CD4-positive, CD25-positive, alpha-beta regulatory T cell (primary cell): ENCODE results near the gene CLPX. TPM values are rescaled to one million over a fixed set of nuclear protein-coding genes. Genes with fewer than 3 reads are reported as not detected.
"Not testable (repeated sequence)": the region's sequence is repeated elsewhere in the genome, so short reads cannot be mapped to it uniquely, and the experiment has no call there.

Source experiments
- ATAC-seq, 2 donors: fragments of 150-1000 bp; cut with Tn5 transposase; one replicate each; pipeline ENCODE4 v1.10.0; 2021; ENCODE audit warnings: low read depth in 2 of 2, moderate number of reproducible peaks in 2 of 2, moderate library complexity in 1 of 2
- DNase-seq, 3 donors: peaks; one replicate each; pipeline versions ENCODE4 v3.0.0 to v3.0.0-alpha.2; 2012 to 2022; ENCODE audit warnings: mixed read lengths in 1 of 3
- H3K27ac ChIP-seq: one replicate; pipeline ENCODE4 v1.7.0; 2013; ENCODE audit warnings: mild to moderate bottlenecking, low read length; ENCODE audit not compliant: insufficient read depth, poor library complexity, severe bottlenecking
- H3K27me3 ChIP-seq: one replicate; pipeline ENCODE4 v1.7.0; 2013; ENCODE audit warnings: low read length; ENCODE audit not compliant: control insufficient read depth, insufficient read depth
- H3K36me3 ChIP-seq: one replicate; pipeline ENCODE4 v1.7.0; 2013; ENCODE audit warnings: mild to moderate bottlenecking, low read length, moderate library complexity; ENCODE audit not compliant: control insufficient read depth, insufficient read depth
- H3K4me1 ChIP-seq: 2 replicates; pipeline ENCODE4 v1.7.0; 2013; ENCODE audit warnings: mild to moderate bottlenecking, low read length; ENCODE audit not compliant: insufficient read depth, control insufficient read depth, poor library complexity, severe bottlenecking
- H3K4me3 ChIP-seq: one replicate; pipeline ENCODE4 v1.7.0; 2013; ENCODE audit warnings: low read depth, mild to moderate bottlenecking, low read length, moderate library complexity
- H3K9me3 ChIP-seq, 2 experiments: 1 replicate in 1 of 2; 2 replicates in 1 of 2; pipeline ENCODE4 v1.7.0; 2013; ENCODE audit warnings: low read length in 2 of 2, mild to moderate bottlenecking in 1 of 2, moderate library complexity in 1 of 2; ENCODE audit not compliant: control insufficient read depth in 2 of 2
- H3K27ac Mint-ChIP-seq, 3 donors: one replicate each; pipeline ENCODE4 v1.8.0; 2020 to 2022; ENCODE audit warnings: mild to moderate bottlenecking in 3 of 3, mixed read lengths in 3 of 3, moderate library complexity in 2 of 3
- H3K27me3 Mint-ChIP-seq: one replicate; pipeline ENCODE4 v1.8.0; 2022; ENCODE audit warnings: mild to moderate bottlenecking, mixed read lengths
- H3K36me3 Mint-ChIP-seq: one replicate; pipeline ENCODE4 v1.8.0; 2020; ENCODE audit warnings: mixed read lengths
- H3K4me1 Mint-ChIP-seq, 4 donors: one replicate each; pipeline ENCODE4 v1.8.0; 2020 to 2022; ENCODE audit warnings: mixed read lengths in 4 of 4, mild to moderate bottlenecking in 1 of 4
- H3K4me3 Mint-ChIP-seq, 4 donors: one replicate each; pipeline ENCODE4 v1.8.0; 2020 to 2022; ENCODE audit warnings: mild to moderate bottlenecking in 4 of 4, mixed read lengths in 4 of 4, moderate library complexity in 3 of 4
- H3K9me3 Mint-ChIP-seq, 7 donors: one replicate each; pipeline ENCODE4 v1.8.0; 2020 to 2022; ENCODE audit warnings: mixed read lengths in 7 of 7, mild to moderate bottlenecking in 3 of 7, moderate library complexity in 2 of 7
- polyA plus RNA-seq, 4 donors: library from polyadenylated mRNA; unstranded; fragments of 300-500 nt; fragmentation: Illumina TruSeq; gene quantifications; one replicate each; pipeline ENCODE4 v1.2.3, GENCODE V29; 2021
- total RNA-seq: library from RNA; stranded (reverse); gene quantifications from one replicate; pipeline ENCODE4 v1.2.3, GENCODE V29; 2022

The CLPX gene
- total and polyA plus RNA-seq, 5 donors from 2014 or later = 31.2 to 39.8 (median 36.4) TPM

DNA sequence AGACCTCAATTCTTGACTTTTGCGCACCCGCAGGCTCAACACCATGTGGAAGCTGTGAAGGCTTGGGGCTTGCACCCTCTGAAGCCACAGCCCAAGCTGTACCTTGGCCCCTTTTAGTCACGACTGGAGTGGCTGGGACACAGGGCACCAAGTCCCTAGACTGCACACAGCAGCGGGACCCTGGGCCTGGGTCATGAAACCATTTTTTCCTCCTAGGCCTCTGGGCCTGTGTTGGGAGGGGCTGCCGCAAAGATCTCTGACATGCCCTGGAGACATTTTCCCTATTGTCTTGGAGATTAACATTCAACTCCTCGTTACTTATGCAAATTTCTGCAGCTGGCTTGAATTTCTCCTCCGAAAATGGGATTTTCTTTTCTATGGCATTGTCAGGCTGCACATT, 48.1 kb downstream of the CLPX start:
- H3K36me3 ChIP-seq, H3K27me3 ChIP-seq, H3K4me3 Mint-ChIP-seq, H3K27me3 Mint-ChIP-seq, H3K9me3 ChIP-seq, H3K36me3 Mint-ChIP-seq, H3K4me3 ChIP-seq, H3K27ac ChIP-seq, H3K9me3 Mint-ChIP-seq, ATAC-seq, DNase-seq: not testable (repeated sequence)
- Mint-ChIP-seq H3K27ac (peak overlapping the region in 1 of 3 donors; percentile 10), H3K4me1 (peaks cover 4 to 15% (median 8%) of the 10 kb centered on the region in 4 donors)
- H3K4me1 ChIP-seq = peaks cover 14% of the 10 kb centered on the region

DNA sequence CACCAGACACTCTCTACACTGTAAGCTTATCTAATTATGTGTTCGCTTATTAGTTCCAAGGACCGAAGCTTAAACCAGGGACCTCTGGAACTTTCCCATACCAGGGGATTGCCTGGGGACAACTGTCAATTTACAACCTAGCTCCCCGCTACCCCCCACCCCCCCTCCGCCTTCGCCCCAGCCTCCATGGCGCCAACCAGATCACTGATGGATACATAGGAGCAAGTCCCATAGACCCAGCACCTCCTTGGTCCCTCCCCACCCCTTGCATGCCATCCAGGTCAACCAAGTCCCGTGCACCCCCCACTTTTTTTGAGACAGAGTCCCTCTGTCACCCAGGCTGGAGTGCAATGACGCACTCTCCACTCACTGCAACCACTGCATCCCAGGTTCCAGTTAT, 50.6 kb downstream of the CLPX start:
- Mint-ChIP-seq H3K36me3 (peaks cover 18% of the 10 kb centered on the region), H3K27ac (peak overlapping the region; percentile 70 to 96 (median 93)), H3K4me1 (peaks cover 14 to 31% (median 18%) of the 10 kb centered on the region in 4 donors), H3K27me3 (no peaks in the 10 kb centered on the region), H3K9me3 (peaks cover 0 to 6% (median 0%) of the 10 kb centered on the region in 7 donors), H3K4me3 (peak overlapping the region; percentile 88 to 96 (median 95))
- no peak for DNase-seq
- H3K4me3 ChIP-seq = peak overlapping the region; percentile 99
- peaks cover 30% of the 10 kb centered on the region for H3K4me1 ChIP-seq
- peaks cover 5% of the 10 kb centered on the region for H3K36me3 ChIP-seq
- H3K27me3 ChIP-seq = no peaks in the 10 kb centered on the region
- peak overlapping the region; percentile 91 for H3K27ac ChIP-seq
- ATAC-seq = no peak
- H3K9me3 ChIP-seq = no peaks in the 10 kb centered on the region

DNA sequence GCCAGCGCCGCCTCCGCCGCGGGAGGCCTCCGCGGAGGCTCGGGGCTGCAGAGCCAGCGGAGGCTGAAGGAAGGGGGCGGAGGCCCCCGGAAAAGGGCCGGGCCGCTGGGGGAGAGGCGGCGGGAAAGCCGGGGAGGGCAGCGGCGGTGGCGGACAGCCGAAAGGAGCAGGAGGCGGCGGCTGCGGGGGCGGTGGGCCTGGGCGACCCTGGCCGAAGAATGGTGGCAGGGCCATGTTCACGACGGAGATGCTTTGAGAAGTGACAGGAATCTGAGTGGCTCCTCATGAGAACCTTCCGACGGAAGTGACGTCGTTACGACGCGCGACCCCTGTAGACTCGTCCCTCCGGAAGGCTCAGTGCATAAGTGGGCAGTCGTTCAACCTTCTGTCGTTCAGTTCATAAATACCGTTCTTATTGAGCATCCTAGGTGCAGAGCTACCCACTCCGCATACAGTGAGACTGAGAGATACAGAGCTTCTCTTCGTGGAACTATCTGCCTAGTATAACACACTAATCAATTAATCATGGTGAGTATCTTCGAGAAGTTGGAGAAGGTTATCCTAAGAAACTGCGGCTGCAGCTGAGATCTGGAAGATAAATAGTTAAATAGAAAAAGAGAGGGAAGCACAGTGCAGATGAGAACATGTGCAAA, 51.5 kb downstream of the CLPX start, which contains the start of gene PDCD7:
PDCD7 (minus strand) TSS at position 261 of the 653 bp plus-strand sequence; CDS start at position 234, 27 bp downstream.
- DNase-seq = peak; percentile 79 to 97 (median 87)
- peaks cover 14 to 40% (median 19%) of the 10 kb centered on the region in 4 donors for H3K4me1 Mint-ChIP-seq
- Histone ChIP-seq H3K4me3 (peak within 1 kb of the TSS; percentile 99), H3K36me3 (peaks cover 10% of the 10 kb centered on the region), H3K4me1 (peaks cover 30% of the 10 kb centered on the region), H3K9me3 (no peaks in the 10 kb centered on the region), H3K27me3 (no peaks in the 10 kb centered on the region), H3K27ac (peak within 1 kb of the TSS; percentile 91)
- H3K4me3 Mint-ChIP-seq = peak within 1 kb of the TSS; percentile 92 to 96 (median 95)
- peak; percentile 94 to 96 for ATAC-seq
- peaks cover 0 to 6% (median 0%) of the 10 kb centered on the region in 7 donors for H3K9me3 Mint-ChIP-seq
- H3K36me3 Mint-ChIP-seq = peaks cover 25% of the 10 kb centered on the region
- peak within 1 kb of the TSS; percentile 90 to 96 (median 93) for H3K27ac Mint-ChIP-seq
- no peaks in the 10 kb centered on the region for H3K27me3 Mint-ChIP-seq

DNA sequence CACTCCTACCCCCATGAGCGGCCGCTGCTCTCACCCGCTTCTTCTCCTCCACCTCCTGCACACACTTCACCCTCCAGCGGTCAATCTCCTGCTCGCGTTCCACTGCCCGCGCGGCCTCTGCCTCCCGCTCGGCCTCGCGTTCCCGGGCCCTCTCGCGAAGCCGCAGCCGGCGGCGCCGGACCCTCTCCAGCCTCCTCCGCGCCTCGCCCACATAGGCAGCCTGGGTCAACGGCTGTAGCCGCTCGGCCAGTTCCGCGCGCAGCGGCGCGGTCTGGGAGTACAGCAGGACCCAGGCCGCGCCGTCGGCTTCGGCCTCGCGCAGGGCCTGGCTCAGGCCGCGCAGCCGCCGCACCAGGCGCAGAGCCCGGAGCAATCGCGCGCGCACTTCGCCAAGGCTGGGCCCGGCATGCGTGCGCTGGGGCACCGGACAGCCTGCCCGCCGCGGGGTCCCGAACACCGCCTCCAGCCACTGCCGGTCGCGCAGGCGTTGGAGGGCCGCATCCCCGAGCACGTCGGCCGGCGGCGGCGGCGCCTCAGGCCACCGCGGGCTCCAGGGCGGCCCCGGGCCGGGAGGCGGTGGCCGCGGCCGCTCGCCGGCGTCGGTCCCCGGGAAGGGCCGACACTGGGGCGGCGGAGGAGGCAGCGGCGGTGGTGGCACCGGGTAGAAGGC, 52.1 kb downstream of the CLPX start:
- Mint-ChIP-seq H3K27me3 (no peaks in the 10 kb centered on the region), H3K27ac (peak overlapping the region; percentile 78 to 93 (median 90)), H3K4me1 (peaks cover 14 to 45% (median 21%) of the 10 kb centered on the region in 4 donors), H3K9me3 (peaks cover 0 to 6% (median 0%) of the 10 kb centered on the region in 7 donors), H3K36me3 (peaks cover 29% of the 10 kb centered on the region), H3K4me3 (peak overlapping the region; percentile 89 to 96 (median 94))
- H3K4me1 ChIP-seq = peaks cover 30% of the 10 kb centered on the region
- DNase-seq (peak in 1 of 3 donors; percentile 34), ATAC-seq (peak; percentile 15 to 29)
- H3K27me3 ChIP-seq = no peaks in the 10 kb centered on the region
- H3K4me3 ChIP-seq = peak overlapping the region; percentile 88
- peaks cover 16% of the 10 kb centered on the region for H3K36me3 ChIP-seq
- H3K9me3 ChIP-seq = no peaks in the 10 kb centered on the region
- H3K27ac ChIP-seq = peak overlapping the region; percentile 91

DNA sequence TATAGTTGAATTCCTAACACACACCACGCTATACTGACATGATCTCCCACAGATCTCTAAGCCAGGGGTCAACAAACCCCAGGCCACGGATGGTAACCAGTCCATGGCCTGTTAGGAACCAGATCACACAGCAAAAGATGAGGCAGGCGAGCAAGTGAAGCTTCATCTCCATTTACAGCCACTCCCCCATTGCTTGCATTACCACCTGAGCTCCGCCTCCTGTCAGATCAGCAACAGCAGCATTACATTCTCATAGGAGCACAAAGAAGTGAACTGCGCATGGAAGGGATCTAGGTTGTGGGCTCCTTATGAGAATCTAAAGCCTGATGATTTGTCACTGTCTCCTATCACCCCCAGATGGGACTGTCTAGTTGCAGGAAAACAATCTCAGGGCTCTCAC, 54.2 kb downstream of the CLPX start:
- H3K4me1 ChIP-seq = peaks cover 30% of the 10 kb centered on the region
- Mint-ChIP-seq H3K4me1 (peaks cover 17 to 57% (median 24%) of the 10 kb centered on the region in 4 donors), H3K27me3 (no peaks in the 10 kb centered on the region), H3K27ac (peak overlapping the region in 1 of 3 donors; percentile 25), H3K4me3 (peak overlapping the region; percentile 63 to 90 (median 78)), H3K36me3 (peaks cover 34% of the 10 kb centered on the region), H3K9me3 (no peaks in the 10 kb centered on the region)
- H3K9me3 ChIP-seq = no peaks in the 10 kb centered on the region
- no peak for ATAC-seq
- DNase-seq = peak in 1 of 3 donors; percentile 23
- H3K27me3 ChIP-seq = no peaks in the 10 kb centered on the region
- no peak overlapping the region for H3K4me3 ChIP-seq
- H3K36me3 ChIP-seq = peaks cover 35% of the 10 kb centered on the region
- no peak overlapping the region for H3K27ac ChIP-seq

DNA sequence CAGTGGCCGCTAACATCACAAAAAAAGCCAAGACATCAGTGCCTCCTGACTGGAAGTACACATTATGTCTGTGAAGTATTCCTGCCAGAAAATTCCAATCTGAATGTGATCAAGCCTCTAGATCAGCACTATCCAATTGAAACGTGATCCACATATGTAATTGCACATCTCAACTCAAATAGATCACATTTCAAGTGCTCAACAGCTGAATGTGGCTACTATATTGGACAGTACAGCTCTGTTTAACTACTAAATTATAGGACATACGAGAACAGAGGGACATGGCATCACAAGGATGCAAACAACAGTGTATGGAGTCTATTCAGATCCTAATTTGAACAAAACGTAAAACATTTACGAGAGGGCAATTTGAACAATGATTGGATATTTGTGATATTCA, 69.6 kb downstream of the CLPX start:
- DNase-seq = no peak
- H3K36me3 Mint-ChIP-seq = peaks cover 51% of the 10 kb centered on the region
- Histone ChIP-seq H3K4me3 (no peak overlapping the region), H3K27ac (no peak overlapping the region), H3K4me1 (no peaks in the 10 kb centered on the region), H3K36me3 (peaks cover 72% of the 10 kb centered on the region), H3K27me3 (no peaks in the 10 kb centered on the region), H3K9me3 (no peaks in the 10 kb centered on the region)
- H3K27ac Mint-ChIP-seq = no peak overlapping the region
- no peaks in the 10 kb centered on the region for H3K9me3 Mint-ChIP-seq
- no peak for ATAC-seq
- peaks cover 0 to 7% (median 2%) of the 10 kb centered on the region in 4 donors for H3K4me1 Mint-ChIP-seq
- H3K27me3 Mint-ChIP-seq = no peaks in the 10 kb centered on the region
- H3K4me3 Mint-ChIP-seq = no peak overlapping the region

DNA sequence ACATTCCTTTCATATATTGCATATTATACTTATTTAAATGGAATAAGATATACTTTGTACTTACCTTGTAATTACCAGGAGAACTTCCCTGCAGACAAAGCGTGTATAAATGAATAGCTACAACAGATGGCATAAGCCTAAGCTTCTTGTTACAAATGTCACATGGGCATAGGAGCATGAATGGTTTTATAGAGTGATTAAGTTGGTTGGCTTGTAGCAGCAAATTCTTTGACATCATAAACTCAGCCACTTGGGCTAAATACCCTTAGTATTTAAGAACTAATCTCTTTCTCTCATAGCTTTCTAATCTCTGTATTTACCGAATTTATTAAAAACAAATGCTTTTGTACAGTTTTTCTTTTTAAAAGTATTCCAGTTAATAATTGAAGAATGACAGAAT, 70.1 kb downstream of the CLPX start, which contains the start of gene UBAP1L:
UBAP1L (minus strand) TSS at position 115 of the 400 bp plus-strand sequence. CDS start 8,985 bp downstream, outside the sequence.
- Mint-ChIP-seq H3K9me3 (no peaks in the 10 kb centered on the region), H3K36me3 (peaks cover 51% of the 10 kb centered on the region), H3K4me1 (peaks cover 0 to 7% (median 2%) of the 10 kb centered on the region in 4 donors), H3K27ac (no peak within 1 kb of the TSS), H3K27me3 (no peaks in the 10 kb centered on the region), H3K4me3 (no peak within 1 kb of the TSS)
- Histone ChIP-seq H3K27me3 (no peaks in the 10 kb centered on the region), H3K9me3 (no peaks in the 10 kb centered on the region), H3K36me3 (peaks cover 72% of the 10 kb centered on the region), H3K27ac (no peak within 1 kb of the TSS), H3K4me3 (no peak within 1 kb of the TSS), H3K4me1 (no peaks in the 10 kb centered on the region)
- ATAC-seq = no peak
- DNase-seq = no peak
